Measurements from ENCODE around the gene BACE2.

The BACE2 gene

GRCh38 chr21:41167348-41168342 is at the start of gene BACE2:
BACE2 (plus strand) TSS chr21:41168160; CDS start chr21:41168264, 104 bp downstream.
- peak; percentile 18 to 53 for DNase-seq

- DNase-seq: no peak
Measured at GRCh38 chr21:41119901-41120300, 48.1 kb upstream of the BACE2 start.

GRCh38 chr21:41120997-41121396 is 47.0 kb upstream of the BACE2 start:
- DNase-seq: no peak

GRCh38 chr21:41121785-41122415 is 46.1 kb upstream of the BACE2 start:
- peak; percentile 25 to 31 for DNase-seq

- DNase-seq: no peak
Measured at GRCh38 chr21:41124641-41125201, 43.2 kb upstream of the BACE2 start.

- no peak for DNase-seq
Measured at GRCh38 chr21:41128981-41129380, 39.0 kb upstream of the BACE2 start.

- DNase-seq: no peak
Measured at GRCh38 chr21:41130883-41131282, 37.1 kb upstream of the BACE2 start.

GRCh38 chr21:41133874-41134522 is 34.0 kb upstream of the BACE2 start:
- DNase-seq: no peak

GRCh38 chr21:41135746-41136145 is 32.2 kb upstream of the BACE2 start:
- no peak for DNase-seq

- DNase-seq: no peak
Measured at GRCh38 chr21:41136286-41136685, 31.7 kb upstream of the BACE2 start.

- no peak for DNase-seq
Measured at GRCh38 chr21:41137401-41137800, 30.6 kb upstream of the BACE2 start.

GRCh38 chr21:41137889-41138288 is 30.1 kb upstream of the BACE2 start:
- no peak for DNase-seq

GRCh38 chr21:41138711-41139110 is 29.2 kb upstream of the BACE2 start:
- no peak for DNase-seq

GRCh38 chr21:41139275-41139674 is 28.7 kb upstream of the BACE2 start:
- no peak for DNase-seq

GRCh38 chr21:41139951-41140350 is 28.0 kb upstream of the BACE2 start:
- no peak for DNase-seq

GRCh38 chr21:41141031-41141457 is 26.9 kb upstream of the BACE2 start:
- DNase-seq: no peak

GRCh38 chr21:41142051-41142795 is 25.7 kb upstream of the BACE2 start:
- DNase-seq: no peak

GRCh38 chr21:41143596-41144325 is 24.2 kb upstream of the BACE2 start:
- DNase-seq: no peak

GRCh38 chr21:41147096-41147978 is 20.6 kb upstream of the BACE2 start:
- DNase-seq: no peak

GRCh38 chr21:41147979-41148355 is 20.0 kb upstream of the BACE2 start:
- DNase-seq: no peak

GRCh38 chr21:41148798-41149197 is 19.2 kb upstream of the BACE2 start:
- no peak for DNase-seq
